Dermis blood vessel endothelial cell (primary cell): ENCODE measurements around the gene GALNT9. TPM values are rescaled to one million over a fixed set of nuclear protein-coding genes. Genes with fewer than 3 reads are reported as not detected.
"Not testable (repeated sequence)": the region's sequence is repeated elsewhere in the genome, so short reads cannot be mapped to it uniquely, and the experiment has no call there.

ENCODE experiments used
- DNase-seq: peaks from one replicate; pipeline ENCODE4 v3.0.0; 2010
- total RNA-seq: library from RNA; depleted of rRNA; stranded (reverse); fragments of >200 nt; gene quantifications from 2 replicates; pipeline ENCODE4 v1.2.3, GENCODE V29; 2014

Gene GALNT9
- total RNA-seq, 1 donor from 2014 or later, result 0.17 TPM

GRCh38 chr12:132278401-132279183, 50.8 kb downstream of the GALNT9 start:
- DNase-seq, result no peak

- no peak for DNase-seq
Observed at GRCh38 chr12:132277949-132278348, 51.4 kb downstream of the GALNT9 start.

- DNase-seq, result no peak
Observed at GRCh38 chr12:132277374-132277941, 51.9 kb downstream of the GALNT9 start.

- DNase-seq, result no peak
Observed at GRCh38 chr12:132276827-132277373, 52.5 kb downstream of the GALNT9 start.

GRCh38 chr12:132276066-132276826, 53.1 kb downstream of the GALNT9 start:
- no peak for DNase-seq

- no peak for DNase-seq
Observed at GRCh38 chr12:132275631-132276030, 53.8 kb downstream of the GALNT9 start.

- DNase-seq, result peak; percentile 66
Observed at GRCh38 chr12:132275110-132275531, 54.3 kb downstream of the GALNT9 start.

GRCh38 chr12:132273992-132274334, 55.4 kb downstream of the GALNT9 start:
- DNase-seq, result no peak

- no peak for DNase-seq
Observed at GRCh38 chr12:132272711-132273110, 56.7 kb downstream of the GALNT9 start.

GRCh38 chr12:132271755-132272092, 57.7 kb downstream of the GALNT9 start:
- DNase-seq, result no peak

- DNase-seq, result no peak
Observed at GRCh38 chr12:132270969-132271754, 58.2 kb downstream of the GALNT9 start.

GRCh38 chr12:132270516-132270915, 58.9 kb downstream of the GALNT9 start:
- no peak for DNase-seq

GRCh38 chr12:132269271-132269968, 60.0 kb downstream of the GALNT9 start:
- DNase-seq, result no peak

- no peak for DNase-seq
Observed at GRCh38 chr12:132268674-132269073, 60.7 kb downstream of the GALNT9 start.

GRCh38 chr12:132267873-132268272, 61.5 kb downstream of the GALNT9 start:
- no peak for DNase-seq

GRCh38 chr12:132266802-132267201, 62.6 kb downstream of the GALNT9 start:
- no peak for DNase-seq

- DNase-seq, result no peak
Observed at GRCh38 chr12:132266370-132266769, 63.0 kb downstream of the GALNT9 start.

GRCh38 chr12:132265822-132266221, 63.6 kb downstream of the GALNT9 start:
- DNase-seq, result not testable (repeated sequence)

GRCh38 chr12:132265056-132265800, 64.2 kb downstream of the GALNT9 start:
- DNase-seq, result no peak

GRCh38 chr12:132264086-132265010, 65.0 kb downstream of the GALNT9 start:
- DNase-seq, result no peak
